Glomerular endothelial cell (primary cell): ENCODE measurements around the gene IPO9. TPM values are rescaled to one million over a fixed set of nuclear protein-coding genes. Genes with fewer than 3 reads are reported as not detected.

Experiments used
- DNase-seq: peaks from one replicate; pipeline ENCODE4 v3.0.0-alpha.2; 2011; ENCODE audit warnings: low read depth, low spot score; ENCODE audit errors: extremely low read depth
- total RNA-seq: library from RNA; depleted of rRNA; stranded (reverse); fragments of >200 nt; gene quantifications from 2 replicates; pipeline ENCODE4 v1.2.3, GENCODE V29; 2015

Gene IPO9
- total RNA-seq, result 28.2 and 37.3 TPM in 2 replicates

GRCh38 chr1:201828820-201829774 lies at the start of gene IPO9:
Gene IPO9, plus strand, starts transcription at chr1:201829157. Its CDS starts 53 bp downstream, at chr1:201829210.
- peak; percentile 80 for DNase-seq

- DNase-seq, result no peak
Observed at GRCh38 chr1:201779351-201779880, 49.5 kb upstream of the IPO9 start.

- no peak for DNase-seq
Observed at GRCh38 chr1:201780952-201781351, 48.0 kb upstream of the IPO9 start.

- peak; percentile 91 for DNase-seq
Observed at GRCh38 chr1:201781437-201781836, 47.5 kb upstream of the IPO9 start.

GRCh38 chr1:201782353-201782752 lies 46.6 kb upstream of the IPO9 start:
- DNase-seq, result no peak

GRCh38 chr1:201783058-201783457 lies 45.9 kb upstream of the IPO9 start:
- DNase-seq, result no peak

- no peak for DNase-seq
Observed at GRCh38 chr1:201783572-201783971, 45.4 kb upstream of the IPO9 start.

- no peak for DNase-seq
Observed at GRCh38 chr1:201785291-201785690, 43.7 kb upstream of the IPO9 start.

- no peak for DNase-seq
Observed at GRCh38 chr1:201786824-201787223, 42.1 kb upstream of the IPO9 start.

- DNase-seq, result no peak
Observed at GRCh38 chr1:201788296-201788695, 40.7 kb upstream of the IPO9 start.

GRCh38 chr1:201789245-201789644 lies 39.7 kb upstream of the IPO9 start:
- DNase-seq, result no peak

- no peak for DNase-seq
Observed at GRCh38 chr1:201790261-201790660, 38.7 kb upstream of the IPO9 start.

GRCh38 chr1:201791051-201791778 lies 37.7 kb upstream of the IPO9 start:
- no peak for DNase-seq

- peak; percentile 45 for DNase-seq
Observed at GRCh38 chr1:201791779-201792173, 37.2 kb upstream of the IPO9 start.

- peak; percentile 85 for DNase-seq
Observed at GRCh38 chr1:201792534-201793305, 36.2 kb upstream of the IPO9 start.

GRCh38 chr1:201793306-201793925 lies 35.5 kb upstream of the IPO9 start:
- no peak for DNase-seq

GRCh38 chr1:201795066-201795465 lies 33.9 kb upstream of the IPO9 start:
- no peak for DNase-seq

GRCh38 chr1:201800246-201800645 lies 28.7 kb upstream of the IPO9 start:
- no peak for DNase-seq

GRCh38 chr1:201806801-201807200 lies 22.2 kb upstream of the IPO9 start:
- no peak for DNase-seq

GRCh38 chr1:201807958-201808632 lies 20.9 kb upstream of the IPO9 start:
- no peak for DNase-seq
